GM12875 (cell line): ENCODE measurements around the gene RAB39A.

Source experiments
- H3K4me3 ChIP-seq: one replicate; pipeline ENCODE4 v1.5.1; 2011; ENCODE audit warnings: low read depth, low read length, control low read depth
- TF ChIP-seq, protein P1 (sequence below): IDR thresholded peaks from 2 replicates; pipeline ENCODE4 v1.5.1; 2011; ENCODE audit warnings: low read depth, mild to moderate bottlenecking, control low read depth, inconsistent platforms, low read length, moderate library complexity, borderline replicate concordance; ENCODE audit not compliant: insufficient read depth

Gene RAB39A

DNA sequence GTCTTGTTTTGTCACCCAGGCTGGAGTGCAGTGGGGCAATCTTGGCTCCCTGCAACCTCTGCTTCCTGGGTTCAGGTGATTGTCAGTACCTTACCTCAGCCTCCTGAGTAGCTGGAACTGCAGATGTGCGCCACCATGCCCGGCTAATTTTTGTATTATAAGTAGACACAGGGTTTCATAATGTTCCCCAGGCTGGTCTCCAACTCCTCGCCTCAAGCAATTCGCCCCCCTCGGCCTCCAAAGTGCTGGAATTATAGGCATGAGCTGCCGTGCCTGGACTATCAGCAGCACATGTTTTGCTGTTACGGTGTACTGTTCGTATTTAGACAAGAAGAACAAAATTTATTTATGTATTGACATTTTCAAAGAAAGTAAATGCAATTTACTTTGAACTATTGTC, 34.8 kb downstream of the RAB39A start:
- TF ChIP-seq, protein P1, sequence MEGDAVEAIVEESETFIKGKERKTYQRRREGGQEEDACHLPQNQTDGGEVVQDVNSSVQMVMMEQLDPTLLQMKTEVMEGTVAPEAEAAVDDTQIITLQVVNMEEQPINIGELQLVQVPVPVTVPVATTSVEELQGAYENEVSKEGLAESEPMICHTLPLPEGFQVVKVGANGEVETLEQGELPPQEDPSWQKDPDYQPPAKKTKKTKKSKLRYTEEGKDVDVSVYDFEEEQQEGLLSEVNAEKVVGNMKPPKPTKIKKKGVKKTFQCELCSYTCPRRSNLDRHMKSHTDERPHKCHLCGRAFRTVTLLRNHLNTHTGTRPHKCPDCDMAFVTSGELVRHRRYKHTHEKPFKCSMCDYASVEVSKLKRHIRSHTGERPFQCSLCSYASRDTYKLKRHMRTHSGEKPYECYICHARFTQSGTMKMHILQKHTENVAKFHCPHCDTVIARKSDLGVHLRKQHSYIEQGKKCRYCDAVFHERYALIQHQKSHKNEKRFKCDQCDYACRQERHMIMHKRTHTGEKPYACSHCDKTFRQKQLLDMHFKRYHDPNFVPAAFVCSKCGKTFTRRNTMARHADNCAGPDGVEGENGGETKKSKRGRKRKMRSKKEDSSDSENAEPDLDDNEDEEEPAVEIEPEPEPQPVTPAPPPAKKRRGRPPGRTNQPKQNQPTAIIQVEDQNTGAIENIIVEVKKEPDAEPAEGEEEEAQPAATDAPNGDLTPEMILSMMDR: no peak
- H3K4me3 ChIP-seq: no peak overlapping the region

DNA sequence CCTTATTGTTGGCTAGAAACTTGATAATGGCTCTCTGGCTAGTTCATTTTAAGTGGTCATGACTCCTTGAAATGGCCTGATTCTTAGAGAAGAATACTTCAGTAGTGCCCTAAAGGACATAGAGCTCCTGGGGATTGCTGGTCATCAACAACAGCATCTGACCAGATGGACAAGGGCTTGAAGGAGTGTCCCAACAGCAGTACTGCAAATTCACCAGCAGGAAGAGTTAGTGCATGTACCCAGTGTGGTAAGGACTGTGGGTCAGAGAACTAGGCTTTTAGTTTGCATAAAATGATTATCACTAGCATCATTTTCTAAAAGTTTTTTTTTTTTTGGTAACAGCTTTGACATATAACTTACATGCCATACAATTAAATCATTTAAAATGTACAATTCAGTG, 41.0 kb downstream of the RAB39A start:
- H3K4me3 ChIP-seq: no peak overlapping the region
- TF ChIP-seq, protein P1: no peak

DNA sequence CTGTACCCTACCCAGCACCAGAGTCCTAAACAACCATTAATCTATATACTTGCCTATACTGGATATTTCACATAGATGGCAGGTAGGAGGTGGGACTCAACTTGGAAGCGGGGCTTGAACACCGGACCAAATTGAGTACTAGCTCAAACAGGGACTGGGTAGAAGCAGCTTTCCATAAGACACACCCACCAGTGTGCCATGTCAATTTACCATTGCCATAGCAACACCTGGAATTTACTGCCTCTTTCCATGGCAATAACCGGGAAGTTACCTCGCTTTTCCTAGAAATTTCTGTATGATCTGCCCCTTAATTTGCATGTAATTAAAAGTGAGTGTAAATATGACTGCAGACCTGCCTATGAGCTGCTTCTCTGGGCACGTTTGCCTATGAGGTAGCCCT, 41.8 kb downstream of the RAB39A start:
- TF ChIP-seq, protein P1: no peak
- no peak overlapping the region for H3K4me3 ChIP-seq

DNA sequence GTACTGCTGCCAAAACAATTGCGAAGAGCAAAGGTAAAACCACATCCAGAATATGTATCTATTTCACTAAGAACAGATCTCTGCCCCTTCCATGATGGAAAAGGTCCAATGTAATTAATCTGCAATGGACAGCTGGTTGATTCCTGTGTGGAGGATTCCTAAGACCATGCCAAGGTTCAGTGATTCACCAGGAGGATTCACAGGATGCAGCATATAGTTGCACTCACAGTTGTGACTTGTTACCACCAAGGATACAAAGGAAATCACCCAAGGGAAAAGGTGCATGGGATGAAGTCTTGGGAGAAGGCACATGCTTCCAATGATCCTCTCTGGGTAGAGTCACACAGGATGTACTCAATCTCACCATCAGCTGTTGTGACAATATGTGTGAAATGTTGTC, 45.4 kb downstream of the RAB39A start:
- TF ChIP-seq, protein P1: no peak
- no peak overlapping the region for H3K4me3 ChIP-seq

DNA sequence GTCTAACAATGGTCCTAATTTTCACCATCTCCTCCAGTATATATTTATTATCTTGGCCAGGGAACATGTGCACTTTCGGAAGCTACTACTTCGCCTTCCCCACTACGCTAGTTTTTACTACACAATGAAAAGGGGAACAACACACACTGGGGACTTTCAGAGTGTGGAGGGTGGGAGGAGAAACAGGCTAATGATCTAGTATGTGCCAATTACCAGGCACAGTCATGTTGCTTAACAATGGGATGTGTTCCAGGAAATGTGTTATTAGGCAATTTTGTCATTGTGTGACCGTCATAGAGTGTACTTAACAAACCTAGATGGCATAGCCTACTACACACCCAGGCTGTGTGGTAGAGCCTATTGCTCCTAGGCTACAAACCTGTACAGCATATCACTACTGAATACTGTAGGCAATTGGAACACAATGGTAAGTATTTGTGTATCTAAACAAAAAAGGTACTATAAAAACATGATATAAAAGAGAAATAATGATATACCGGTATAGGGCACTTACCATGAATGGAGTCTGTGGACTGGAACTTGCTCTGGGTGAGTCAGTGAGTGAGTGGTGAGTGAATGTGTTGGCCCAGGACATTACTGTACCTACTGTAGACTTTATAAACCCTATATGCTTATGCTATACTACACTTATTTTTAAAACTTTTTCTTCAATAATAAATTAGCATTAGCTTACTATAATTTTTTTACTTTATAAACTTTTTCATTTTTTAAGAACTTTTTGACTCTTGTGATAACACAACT, 60.3 kb downstream of the RAB39A start:
- TF ChIP-seq, protein P1: no peak
- no peak overlapping the region for H3K4me3 ChIP-seq

DNA sequence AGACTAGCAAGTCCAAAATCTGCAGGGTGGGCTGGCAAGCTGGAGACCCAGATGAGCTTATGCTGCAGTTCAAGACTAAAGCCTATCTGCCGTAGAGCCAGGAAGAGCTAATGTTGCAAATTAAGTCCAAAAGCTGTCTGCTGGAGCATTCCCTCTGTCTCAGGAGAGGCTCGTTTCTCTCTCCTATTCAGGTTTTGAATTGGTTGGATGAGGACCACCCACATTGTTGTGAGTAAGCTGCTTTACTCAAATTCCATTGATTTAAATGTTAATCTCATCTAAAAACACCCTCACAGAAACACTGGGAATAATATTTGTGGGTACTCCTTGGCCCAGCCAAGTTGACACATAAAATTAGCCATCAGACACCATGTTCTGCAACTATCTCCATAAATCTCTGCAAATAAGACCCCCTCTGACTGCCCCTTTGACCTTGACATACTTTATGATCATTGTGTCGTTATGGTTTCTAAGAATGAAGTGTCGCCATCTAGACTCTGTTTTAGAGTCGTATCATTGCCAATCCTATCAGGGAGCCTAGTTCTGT, 63.7 kb downstream of the RAB39A start:
- H3K4me3 ChIP-seq: no peak overlapping the region
- TF ChIP-seq, protein P1: no peak

DNA sequence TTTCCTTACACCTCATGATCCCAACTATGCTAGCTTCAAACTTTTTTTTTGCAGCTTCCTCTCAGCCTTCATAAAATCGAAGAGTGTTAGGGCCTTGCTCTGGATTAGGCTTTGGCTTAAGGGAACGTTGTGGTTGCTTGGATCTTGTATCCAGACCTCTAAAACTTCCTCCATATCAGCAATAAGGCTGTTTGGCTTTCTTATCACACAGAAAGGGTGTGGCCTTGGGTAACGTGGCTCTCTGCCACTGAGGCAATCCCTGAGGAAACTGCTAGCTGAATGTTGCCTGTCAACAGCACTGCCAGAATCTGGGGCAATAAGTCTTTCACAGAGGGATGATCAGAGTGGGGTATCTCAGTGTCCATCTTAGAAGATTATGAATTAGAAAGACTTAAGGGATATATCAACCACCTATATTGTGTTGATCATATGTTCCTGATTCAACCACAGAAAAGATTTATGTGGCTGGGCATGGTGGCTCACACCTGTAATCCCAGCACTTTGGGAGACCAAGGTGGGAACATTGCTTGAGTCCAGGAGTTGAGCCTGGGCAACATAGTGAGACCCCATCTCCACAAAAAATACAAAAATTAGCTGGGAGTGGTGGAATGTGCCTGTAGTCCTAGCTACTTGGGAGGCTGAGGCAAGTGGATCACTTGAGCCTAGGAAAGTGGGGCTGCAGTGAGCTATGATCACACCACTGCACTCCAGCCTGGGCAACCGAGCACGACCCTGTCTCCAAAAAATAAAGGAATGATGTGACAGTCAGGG, 67.9 kb downstream of the RAB39A start:
- H3K4me3 ChIP-seq: no peak overlapping the region
- TF ChIP-seq, protein P1: no peak
